RWPE1 (cell line): Measurements from ENCODE around the gene MKLN1.
A peak's percentile ranks its signal among the peaks of the same experiment; 100 is the strongest.
"Not testable (repeated sequence)": the region's sequence is repeated elsewhere in the genome, so short reads cannot be mapped to it uniquely, and the experiment has no call there.

Source experiments
- CTCF ChIA-PET: fragments of 350-600 bp; sonication (Branson Sonifier 250); formaldehyde crosslinking; extraction: SDS; loops from one replicate; lab custom pipeline; 2021; lab: Yijun Ruan, JAX
- POLR2A ChIA-PET: fragments of 400-600 bp; formaldehyde crosslinking; extraction: SDS; loops from one replicate; lab custom pipeline; 2020; ENCODE audit warnings: antibody characterized with exemption; ENCODE audit not compliant: low non-redundant PET; lab: Yijun Ruan, JAX
- DNase-seq: peaks from one replicate; pipeline ENCODE4 v3.0.0; 2012; ENCODE audit warnings: low spot score
- H3K27ac ChIP-seq: fragments of 450-650 bp; 2 replicates; pipeline ENCODE4 v1.5.1; 2017
- CTCF ChIP-seq: fragments of 450-650 bp; conservative IDR thresholded peaks from 2 replicates; pipeline ENCODE4 v1.5.1; 2017; ENCODE audit warnings: low read depth, mild to moderate bottlenecking

The MKLN1 gene

GRCh38 chr7:131300078-131300477, 27.6 kb upstream of the MKLN1 start:
- no peak overlapping the region for H3K27ac ChIP-seq
- no peak for TF ChIP-seq CTCF
- ChIA-PET POLR2A (no interaction called here), CTCF (no interaction called here)
- DNase-seq: no peak

GRCh38 chr7:131300572-131301466, 26.9 kb upstream of the MKLN1 start:
- CTCF ChIA-PET: no interaction called here
- no peak overlapping the region for H3K27ac ChIP-seq

GRCh38 chr7:131302446-131302845, 25.2 kb upstream of the MKLN1 start:
- ChIA-PET CTCF (interaction anchor here (1.0 to 1.5 kb wide), 4 partner anchors 13 to 234 kb away, joined by 3 to 4 read pairs (median 4); no protein-coding TSS in a partner anchor), POLR2A (no interaction called here)
- no peak overlapping the region for H3K27ac ChIP-seq
- TF ChIP-seq CTCF: no peak
- DNase-seq: no peak

More at GRCh38 chr7:131300572-131301466, 26.9 kb upstream of the MKLN1 start:
- no peak for TF ChIP-seq CTCF
- POLR2A ChIA-PET: no interaction called here
- no peak for DNase-seq

GRCh38 chr7:131302876-131303707, 24.6 kb upstream of the MKLN1 start:
- CTCF ChIA-PET: interaction anchor here (1.0 to 1.5 kb wide), 4 partner anchors 12 to 235 kb away, joined by 3 to 4 read pairs (median 4); no protein-coding TSS in a partner anchor
- TF ChIP-seq CTCF: peak; percentile 62
- no peak overlapping the region for H3K27ac ChIP-seq
- peak; percentile 35 for DNase-seq
- POLR2A ChIA-PET: no interaction called here

GRCh38 chr7:131305152-131305551, 22.5 kb upstream of the MKLN1 start:
- DNase-seq: no peak
- H3K27ac ChIP-seq: no peak overlapping the region
- CTCF ChIA-PET: interaction anchor here (0.6 kb wide), 1 partner anchor 270 kb away, joined by 5 read pairs; no protein-coding TSS in a partner anchor
- TF ChIP-seq CTCF: no peak
- POLR2A ChIA-PET: no interaction called here

- DNase-seq, H3K27ac ChIP-seq, CTCF ChIA-PET, POLR2A ChIA-PET: not testable (repeated sequence)
Measured at GRCh38 chr7:131306041-131306440, 21.6 kb upstream of the MKLN1 start.
